Stimulated activated CD4-positive, alpha-beta T cell treated with anti-CD3 and anti-CD28 coated beads, Interleukin-2, amount 100 ng/mL, for 4 hours (primary cell): ENCODE results near the gene BSN.

ENCODE experiments used
- DNase-seq: peaks from one replicate; pipeline ENCODE4 v3.0.0-alpha.2; 2020; ENCODE audit warnings: low read depth

Gene BSN

DNA sequence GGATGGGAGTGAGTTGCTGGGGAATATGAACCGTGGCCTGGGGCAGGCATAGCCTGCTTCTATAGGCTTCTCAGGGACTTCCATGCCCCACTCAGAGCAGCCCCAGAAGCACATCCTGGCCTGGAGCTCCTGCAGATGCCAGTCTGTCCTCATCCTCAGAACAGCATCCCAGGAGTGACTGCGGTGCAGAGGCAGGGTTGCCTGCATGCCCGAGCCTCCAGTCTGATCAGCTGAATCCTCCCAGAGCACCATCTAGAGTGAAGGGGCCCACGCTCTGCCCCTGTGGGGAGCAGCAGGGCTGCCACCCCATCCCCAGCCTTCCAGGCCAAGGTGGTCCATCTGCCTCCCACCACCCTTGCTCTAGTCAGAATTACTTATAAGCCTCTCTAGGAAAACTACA, 75.2 kb downstream of the BSN start:
- no peak for DNase-seq

DNA sequence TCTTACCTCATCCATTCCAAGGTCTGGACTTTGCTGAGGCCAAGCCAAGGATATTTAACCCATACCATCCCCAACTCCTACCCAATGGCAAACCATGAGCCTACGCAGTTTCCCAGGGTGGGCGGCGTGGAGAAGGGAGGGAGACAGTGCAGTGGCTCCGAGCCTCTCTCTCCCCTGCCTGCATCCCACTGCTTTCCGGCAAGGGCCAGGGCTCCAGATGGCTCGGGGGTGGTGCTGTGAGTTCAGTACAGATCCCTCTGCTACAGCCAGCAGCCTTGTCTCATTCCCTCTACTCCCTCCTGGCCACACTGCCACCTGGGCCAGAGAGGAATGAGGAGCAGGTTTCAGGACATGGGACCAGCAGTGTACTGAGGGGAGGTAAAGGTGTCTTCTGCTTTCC, 75.6 kb downstream of the BSN start:
- DNase-seq, result no peak

DNA sequence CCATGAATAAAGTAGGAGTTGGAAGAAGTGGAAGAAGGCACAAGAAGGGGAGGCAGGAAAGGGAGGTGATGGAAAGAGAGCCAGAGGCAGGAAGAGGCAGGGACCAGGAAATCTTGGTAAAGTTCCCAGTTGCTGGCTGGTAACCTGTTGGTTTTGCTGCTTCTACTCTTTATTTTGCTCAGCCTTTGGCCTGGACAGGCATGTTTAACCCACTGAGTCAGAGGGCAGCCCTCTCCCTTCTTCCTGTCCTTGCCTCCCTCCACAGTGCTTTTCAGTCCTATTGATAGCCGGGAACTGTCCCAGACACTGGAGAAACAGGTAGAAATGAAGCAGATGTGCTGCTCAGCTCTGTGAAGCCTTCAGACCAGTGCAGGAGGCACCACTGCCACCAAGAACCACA, 76.5 kb downstream of the BSN start:
- no peak for DNase-seq

DNA sequence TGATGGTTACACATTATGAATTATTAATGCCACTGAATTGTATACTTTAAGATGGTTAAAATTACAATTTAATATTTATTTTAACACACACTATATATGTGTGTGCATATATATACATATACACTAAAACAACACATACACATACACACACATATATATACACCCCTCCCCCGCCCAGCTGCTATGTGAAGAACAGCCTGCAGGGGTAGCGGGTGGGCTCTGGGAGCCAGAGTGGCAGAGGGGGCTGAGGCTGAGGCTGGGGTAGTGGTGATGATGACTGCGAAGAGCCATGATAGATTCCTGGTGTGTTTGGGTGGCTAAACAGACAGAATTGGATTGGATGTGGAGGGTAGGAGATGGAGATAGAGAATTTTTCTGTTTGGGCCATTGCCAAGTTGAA, 80.5 kb downstream of the BSN start:
- DNase-seq, result no peak

DNA sequence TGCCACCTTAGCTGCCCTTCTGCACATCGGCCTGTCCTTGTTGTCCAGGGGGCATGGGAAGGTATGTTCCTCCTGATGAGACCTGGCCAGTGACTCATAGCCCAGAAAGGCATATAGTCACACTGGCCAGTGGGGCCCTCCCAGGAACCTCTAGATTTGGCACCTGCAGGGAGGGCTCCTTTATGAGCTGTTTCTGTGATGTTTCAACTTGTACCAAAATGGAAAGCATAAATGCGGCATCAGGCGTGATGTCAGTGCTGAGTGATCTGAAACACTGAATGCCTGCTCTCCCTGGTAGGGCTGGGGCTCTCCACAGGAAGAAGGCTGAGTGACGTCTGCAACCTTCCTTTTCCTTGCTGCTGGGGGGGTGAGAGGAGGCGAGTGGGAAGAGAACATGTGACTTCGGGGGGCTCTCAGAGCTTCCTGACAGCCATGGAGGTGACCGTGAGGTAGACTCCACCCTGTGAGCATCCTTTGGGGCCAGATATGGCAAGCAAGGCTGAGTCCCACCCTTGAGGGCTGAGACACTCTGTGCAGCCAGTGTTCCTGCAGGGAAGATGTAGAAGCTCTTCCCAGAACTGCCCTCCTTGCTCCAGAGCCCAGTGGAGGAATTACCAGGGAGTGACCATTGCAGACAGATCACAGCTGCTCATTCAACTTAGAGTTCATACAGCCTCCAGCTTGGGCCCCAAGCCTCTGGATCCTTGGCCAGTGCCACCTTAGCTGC, 82.8 kb downstream of the BSN start:
- DNase-seq, result no peak

DNA sequence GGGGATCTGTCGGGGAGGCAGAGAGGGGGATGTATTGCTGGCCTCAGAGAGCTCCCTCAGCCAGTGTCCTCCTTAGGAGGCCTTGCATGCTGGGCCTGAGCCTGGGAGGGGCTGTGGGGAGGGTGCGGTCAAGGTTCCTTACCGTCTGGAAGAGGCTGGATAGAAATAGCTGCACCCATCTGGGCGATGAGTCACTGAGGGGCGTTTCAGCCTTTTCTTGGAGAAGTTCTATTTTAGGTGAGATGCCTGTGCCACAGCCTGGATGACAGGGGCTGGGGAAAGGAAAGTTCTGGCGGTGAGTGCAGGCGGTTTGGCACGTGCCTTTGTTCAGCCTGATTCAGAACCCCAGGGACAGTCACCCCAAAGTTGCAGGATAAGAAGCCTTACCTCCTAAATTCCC, 84.2 kb downstream of the BSN start:
- DNase-seq, result no peak

DNA sequence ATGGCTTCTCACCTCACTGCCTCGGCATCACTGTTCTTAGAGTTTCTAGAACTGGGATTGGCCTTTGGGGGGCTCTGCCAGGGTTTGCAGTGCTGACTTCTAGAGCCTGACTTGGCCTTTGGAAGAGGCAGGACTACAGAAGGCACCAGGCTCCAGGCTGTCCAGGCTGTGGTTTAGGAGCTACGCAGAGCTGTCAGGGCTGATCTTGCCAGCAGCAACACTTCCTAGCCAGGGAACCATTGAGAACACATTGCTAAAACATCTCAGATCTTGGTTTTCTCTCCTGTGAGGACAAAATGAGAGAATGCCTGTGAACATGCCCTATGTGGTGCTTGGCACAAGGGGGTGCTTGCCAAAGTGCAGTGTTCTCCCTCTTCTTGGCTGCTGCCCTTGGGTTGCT, 85.3 kb downstream of the BSN start:
- DNase-seq, result no peak

DNA sequence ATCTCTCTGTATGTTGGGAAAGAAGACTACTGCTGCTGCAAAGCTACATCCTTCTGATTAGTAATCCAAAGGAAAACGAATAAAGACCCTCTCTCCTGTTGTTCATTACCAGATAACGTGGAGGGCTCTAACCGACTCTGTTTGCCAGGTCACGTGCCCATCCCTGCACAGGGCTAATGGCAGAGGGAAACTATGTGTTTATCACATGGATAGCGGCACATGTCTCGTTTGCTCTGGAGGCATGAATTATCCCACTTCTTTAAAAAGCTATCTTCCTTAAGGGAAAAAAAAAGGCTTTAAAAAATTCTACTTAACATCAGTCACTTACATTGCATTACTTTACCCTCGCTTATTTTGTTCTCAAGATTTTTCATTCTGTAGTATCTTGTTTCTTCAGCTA, 87.0 kb downstream of the BSN start:
- DNase-seq, result no peak

DNA sequence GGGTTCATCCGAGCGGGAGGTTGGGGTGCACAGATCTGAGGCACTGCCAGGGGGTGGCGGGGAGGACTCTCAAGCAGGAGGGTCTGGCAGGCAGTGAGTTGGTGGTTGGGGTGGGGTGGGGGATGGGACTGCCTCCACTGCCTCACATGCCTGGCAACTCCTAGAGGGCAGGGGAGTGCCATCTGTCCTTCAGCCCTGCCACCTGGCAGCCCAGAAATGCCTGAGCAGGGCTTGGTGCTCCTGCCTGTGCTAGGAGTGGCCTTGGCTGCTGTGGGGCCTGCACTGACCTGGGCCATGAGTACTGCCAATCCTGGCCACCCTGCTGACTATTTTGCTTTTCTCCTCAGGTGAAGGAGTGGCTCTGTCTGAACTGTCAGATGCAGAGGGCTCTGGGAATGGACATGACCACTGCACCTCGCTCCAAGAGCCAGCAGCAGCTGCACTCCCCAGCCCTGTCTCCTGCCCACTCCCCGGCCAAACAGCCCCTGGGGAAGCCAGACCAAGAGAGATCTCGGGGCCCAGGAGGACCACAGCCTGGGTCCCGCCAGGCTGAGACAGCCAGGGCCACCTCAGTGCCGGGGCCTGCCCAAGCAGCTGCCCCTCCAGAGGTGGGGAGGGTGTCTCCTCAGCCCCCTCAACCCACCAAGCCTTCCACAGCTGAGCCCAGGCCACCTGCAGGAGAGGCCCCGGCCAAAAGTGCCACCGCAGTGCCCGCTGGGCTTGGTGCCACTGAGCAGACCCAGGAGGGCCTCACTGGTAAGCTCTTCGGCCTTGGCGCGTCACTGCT, 87.8 kb downstream of the BSN start:
- no peak for DNase-seq

DNA sequence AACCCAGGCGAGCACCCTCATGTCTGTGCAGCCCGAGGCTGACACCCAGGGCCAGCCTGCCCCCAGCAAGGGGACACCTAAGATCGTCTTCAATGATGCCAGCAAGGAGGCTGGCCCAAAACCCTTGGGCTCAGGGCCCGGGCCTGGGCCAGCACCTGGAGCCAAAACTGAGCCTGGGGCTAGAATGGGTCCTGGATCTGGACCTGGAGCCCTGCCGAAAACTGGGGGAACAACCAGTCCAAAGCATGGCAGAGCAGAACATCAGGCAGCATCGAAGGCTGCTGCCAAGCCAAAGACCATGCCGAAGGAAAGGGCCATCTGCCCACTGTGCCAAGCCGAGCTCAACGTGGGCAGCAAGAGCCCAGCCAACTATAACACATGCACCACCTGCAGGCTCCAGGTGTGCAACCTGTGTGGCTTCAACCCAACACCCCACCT, 88.5 kb downstream of the BSN start:
- DNase-seq, result no peak

DNA sequence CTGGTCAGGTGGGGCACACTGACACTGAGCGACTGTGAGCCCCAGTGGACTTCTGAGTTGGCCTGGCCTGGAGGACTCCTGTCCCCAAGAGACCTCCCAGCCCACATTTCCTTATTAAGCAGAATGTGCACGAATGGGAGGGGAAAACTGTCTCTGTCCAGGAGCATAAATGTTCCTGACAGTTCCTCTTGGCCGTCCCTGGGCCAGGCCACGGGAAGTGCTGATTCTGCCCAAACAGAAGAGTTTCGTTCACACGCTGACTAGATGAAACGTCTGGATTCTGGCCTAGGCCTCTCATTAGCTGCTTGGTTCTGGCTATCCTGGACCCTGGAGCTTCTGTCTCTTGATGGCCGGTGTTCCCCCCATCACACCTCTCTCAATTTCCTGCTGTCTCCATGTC, 90.4 kb downstream of the BSN start:
- no peak for DNase-seq

DNA sequence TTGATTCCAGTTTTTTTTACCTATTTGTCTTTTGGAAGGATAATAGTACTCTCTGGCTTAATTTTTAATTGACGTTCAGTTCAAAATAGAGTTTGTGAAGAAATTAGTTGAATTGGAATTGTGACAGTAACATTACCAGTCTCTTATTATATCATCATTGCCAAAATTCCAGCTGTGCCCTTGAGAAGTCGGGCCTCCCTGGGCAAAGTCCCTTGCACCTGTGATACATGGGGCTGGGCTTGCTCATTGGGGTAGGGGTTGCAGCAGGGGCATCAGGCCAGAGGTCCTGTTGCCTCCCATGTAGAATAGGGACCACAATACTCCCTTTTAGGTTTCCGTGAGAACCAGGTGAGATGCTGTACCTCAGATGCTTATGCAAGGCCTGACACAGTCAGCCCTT, 92.0 kb downstream of the BSN start:
- DNase-seq, result no peak

DNA sequence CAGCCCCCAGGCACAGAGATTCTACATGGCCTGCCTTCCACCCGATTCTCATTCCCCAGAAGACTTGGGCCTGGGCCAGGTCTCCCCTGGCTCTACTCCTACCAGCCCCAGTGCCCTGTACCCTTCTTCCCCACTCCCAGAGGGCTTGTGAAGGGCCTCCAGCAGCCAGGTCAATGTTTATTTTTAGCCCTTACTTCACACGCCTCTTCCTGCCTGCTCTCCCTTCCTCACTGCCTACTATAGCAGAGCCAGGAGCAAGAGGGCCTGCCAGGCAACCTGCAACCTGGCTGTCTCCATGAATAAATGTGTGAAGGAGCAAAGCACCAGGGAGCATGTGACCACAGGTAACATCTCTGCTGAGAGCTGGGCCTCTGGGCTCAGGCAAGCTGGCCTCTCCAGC, 93.5 kb downstream of the BSN start:
- no peak for DNase-seq

DNA sequence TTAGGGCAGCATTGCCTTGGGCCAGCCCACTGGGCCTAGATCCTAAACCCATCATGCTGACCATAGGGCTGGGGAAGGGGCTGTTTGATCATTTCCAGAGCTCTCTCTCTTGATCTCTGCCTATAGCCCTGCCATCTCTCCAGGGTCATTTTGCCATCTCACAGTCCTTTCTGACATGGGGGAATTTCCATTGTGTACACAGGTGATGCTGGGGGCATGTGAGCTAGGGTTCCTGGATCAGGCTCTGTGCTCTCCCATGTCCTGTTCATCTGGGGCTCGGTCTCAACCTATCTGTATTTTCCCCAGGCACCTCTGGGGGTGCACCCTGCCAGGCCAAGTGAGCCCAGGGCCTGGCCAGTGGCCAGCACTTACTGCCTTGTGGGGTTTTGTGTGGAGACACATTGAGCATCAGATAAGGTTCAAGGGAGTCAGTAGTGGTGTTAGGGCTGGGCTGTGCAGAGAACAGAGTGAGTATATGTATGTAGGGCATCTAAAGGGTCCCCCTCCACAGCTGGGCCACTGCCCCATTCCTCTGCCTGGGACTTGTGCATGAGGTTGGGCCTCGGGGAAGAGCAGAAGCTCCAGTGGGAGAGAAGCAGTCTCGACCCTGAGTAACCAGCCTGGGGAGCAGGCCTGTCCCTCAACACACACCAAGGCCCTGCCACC, 94.2 kb downstream of the BSN start:
- DNase-seq, result no peak

DNA sequence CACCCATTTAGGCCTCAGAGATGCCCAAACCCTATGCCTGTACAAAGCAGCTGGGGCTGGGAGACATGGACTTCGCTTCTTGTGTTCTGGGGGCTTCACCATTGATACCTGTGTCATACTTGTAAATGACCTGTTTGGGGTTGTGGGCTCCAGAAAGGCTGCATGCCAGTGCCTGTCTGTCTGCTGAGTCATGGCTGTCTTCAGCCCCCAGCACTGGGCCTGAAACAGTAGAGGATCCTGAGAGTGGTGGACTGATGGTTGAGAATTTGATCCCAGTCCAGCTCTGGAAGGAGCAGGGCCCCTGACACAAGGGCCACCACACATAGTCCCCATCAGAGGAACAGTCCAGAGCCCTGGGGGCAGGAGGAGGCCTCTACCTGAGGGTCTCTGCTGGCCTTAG, 95.3 kb downstream of the BSN start:
- no peak for DNase-seq

DNA sequence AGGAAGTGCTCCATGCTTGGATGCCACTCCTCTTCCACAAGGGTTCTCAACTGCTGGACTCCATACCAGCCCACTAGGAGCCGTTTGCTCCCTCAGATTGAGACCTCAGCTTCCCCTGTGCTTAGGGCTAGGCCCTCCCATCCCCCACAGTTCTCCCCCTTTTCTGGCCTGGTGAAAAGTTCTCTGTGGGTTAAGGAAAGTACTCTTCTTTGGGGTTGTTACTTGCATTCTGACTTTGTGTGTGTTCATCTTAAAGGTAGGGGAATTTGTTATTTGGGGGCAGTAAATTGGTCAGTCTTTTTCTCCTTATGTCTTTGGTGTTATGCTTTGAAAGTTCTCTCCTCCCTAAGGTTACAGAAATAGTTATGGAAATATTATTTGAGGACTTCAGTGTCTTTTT, 95.9 kb downstream of the BSN start:
- DNase-seq, result no peak

DNA sequence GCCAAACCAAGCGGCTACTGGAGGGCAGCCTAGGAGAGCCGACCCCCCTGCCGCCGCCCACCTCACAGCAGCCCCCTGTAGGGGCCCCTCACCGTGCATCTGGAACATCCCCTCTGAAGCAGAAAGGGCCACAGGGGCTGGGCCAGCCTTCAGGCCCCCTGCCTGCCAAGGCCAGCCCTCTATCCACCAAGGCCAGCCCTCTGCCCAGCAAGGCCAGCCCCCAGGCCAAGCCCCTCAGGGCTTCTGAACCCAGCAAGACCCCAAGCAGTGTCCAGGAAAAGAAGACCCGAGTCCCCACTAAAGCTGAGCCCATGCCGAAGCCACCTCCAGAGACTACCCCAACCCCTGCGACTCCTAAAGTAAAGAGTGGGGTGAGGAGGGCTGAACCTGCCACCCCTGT, 96.4 kb downstream of the BSN start:
- no peak for DNase-seq

DNA sequence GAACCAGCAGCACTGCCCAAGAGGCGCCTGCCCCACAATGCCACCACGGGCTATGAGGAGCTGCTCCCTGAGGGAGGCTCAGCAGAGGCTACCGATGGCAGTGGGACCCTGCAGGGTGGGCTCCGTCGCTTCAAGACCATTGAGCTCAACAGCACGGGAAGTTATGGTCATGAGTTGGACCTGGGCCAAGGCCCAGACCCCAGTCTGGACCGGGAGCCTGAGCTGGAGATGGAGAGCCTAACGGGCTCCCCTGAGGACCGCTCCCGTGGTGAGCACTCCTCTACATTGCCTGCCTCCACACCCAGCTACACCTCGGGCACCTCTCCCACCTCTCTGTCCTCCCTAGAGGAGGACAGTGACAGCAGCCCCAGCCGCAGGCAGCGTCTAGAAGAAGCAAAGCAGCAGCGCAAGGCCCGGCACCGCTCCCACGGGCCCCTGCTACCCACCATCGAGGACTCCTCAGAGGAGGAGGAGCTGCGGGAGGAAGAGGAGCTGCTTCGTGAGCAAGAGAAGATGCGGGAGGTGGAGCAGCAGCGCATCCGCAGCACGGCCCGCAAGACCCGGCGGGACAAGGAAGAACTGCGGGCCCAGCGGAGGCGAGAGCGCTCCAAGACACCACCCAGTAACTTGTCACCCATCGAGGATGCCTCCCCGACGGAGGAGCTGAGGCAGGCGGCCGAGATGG, 98.1 kb downstream of the BSN start:
- no peak for DNase-seq

DNA sequence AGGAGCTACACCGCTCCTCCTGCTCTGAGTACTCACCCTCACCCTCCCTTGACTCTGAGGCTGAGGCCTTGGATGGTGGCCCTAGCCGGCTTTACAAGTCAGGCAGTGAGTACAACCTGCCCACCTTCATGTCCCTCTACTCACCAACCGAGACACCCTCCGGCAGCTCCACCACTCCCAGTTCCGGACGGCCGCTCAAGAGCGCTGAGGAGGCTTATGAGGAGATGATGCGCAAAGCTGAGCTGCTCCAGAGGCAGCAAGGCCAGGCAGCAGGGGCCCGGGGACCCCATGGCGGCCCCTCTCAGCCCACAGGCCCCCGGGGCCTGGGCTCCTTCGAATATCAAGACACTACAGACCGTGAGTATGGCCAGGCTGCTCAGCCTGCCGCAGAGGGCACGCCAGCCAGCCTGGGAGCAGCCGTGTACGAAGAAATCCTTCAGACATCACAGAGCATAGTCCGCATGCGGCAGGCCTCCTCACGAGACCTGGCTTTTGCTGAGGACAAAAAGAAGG, 98.7 kb downstream of the BSN start:
- no peak for DNase-seq

DNA sequence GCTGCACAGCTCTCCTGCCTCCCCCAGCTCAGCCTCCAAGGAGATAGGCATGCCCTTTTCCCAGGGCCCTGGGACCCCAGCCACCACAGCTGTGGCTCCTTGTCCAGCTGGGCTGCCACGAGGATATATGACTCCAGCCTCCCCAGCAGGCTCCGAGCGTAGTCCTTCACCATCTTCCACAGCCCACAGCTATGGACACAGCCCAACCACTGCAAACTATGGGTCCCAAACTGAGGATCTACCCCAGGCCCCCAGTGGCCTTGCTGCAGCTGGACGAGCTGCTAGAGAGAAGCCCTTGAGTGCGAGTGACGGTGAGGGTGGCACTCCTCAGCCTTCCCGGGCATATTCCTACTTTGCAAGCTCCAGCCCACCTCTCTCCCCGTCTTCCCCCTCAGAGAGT, 99.3 kb downstream of the BSN start:
- no peak for DNase-seq

DNA sequence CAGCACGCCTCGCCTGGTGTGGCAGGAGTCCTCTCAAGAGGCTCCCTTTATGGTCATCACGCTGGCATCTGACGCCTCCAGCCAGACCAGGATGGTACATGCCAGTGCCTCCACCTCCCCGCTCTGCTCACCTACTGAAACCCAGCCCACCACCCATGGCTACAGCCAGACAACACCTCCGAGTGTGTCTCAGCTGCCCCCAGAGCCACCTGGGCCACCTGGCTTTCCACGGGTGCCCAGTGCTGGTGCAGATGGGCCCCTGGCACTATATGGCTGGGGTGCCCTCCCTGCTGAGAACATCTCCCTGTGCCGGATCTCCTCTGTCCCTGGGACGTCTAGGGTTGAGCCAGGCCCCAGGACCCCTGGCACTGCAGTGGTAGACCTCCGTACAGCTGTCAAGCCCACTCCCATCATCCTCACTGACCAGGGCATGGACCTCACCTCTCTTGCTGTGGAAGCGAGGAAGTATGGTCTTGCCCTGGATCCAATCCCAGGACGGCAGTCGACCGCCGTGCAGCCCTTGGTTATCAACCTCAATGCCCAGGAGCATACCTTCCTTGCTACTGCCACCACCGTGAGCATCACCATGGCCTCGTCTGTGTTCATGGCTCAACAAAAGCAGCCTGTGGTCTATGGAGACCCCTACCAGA, 100.0 kb downstream of the BSN start:
- no peak for DNase-seq

DNA sequence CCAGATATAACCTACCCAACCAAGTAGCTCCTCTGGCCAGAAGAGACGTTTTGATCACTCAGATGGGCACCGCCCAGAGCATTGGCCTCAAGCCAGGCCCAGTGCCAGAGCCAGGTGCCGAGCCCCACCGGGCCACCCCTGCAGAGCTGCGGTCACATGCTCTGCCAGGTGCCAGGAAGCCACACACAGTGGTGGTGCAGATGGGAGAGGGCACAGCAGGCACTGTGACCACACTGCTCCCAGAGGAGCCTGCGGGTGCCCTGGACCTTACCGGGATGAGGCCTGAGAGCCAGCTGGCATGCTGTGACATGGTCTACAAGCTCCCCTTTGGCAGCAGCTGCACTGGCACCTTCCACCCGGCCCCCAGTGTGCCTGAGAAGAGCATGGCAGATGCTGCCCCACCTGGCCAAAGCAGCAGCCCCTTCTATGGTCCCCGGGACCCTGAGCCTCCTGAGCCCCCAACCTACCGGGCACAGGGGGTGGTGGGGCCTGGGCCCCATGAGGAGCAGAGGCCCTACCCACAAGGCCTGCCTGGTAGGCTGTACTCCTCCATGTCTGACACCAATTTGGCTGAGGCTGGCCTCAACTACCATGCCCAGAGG, 100.8 kb downstream of the BSN start:
- no peak for DNase-seq
